Suprapubic skin (tissue), 3 donors: Measurements from ENCODE around the gene IRF4.

ENCODE experiments used
- CTCF ChIP-seq, 2 donors: fragments of 200-600 bp in 1 of 2; fragments of 450-650 bp in 1 of 2; sonication (generic) in 1 of 2; IDR thresholded peaks; one replicate each; pipeline ENCODE4 v1.5.1; 2016 to 2019; ENCODE audit warnings: antibody characterized with exemption in 2 of 2, mild to moderate bottlenecking in 1 of 2, moderate library complexity in 1 of 2
- EP300 ChIP-seq: sonication (generic); formaldehyde crosslinking; IDR thresholded peaks from one replicate; pipeline ENCODE4 v1.6.1; 2017; ENCODE audit warnings: antibody characterized with exemption

- TF ChIP-seq CTCF (IDR thresholded peaks at IDR 0.05) (no peak), EP300 (no peak)
Measured at GRCh38 chr6:363909-364308, 27.6 kb upstream of the IRF4 start.
